ENCODE data around the gene EEA1. TPM values are rescaled to one million over a fixed set of nuclear protein-coding genes. Genes with fewer than 3 reads are reported as not detected.
"Not testable (repeated sequence)": the region's sequence is repeated elsewhere in the genome, so short reads cannot be mapped to it uniquely, and the experiment has no call there.

The EEA1 gene
- total RNA-seq, 1 donor from 2014 or later = 19.9 TPM

- no peaks in the 10 kb centered on the region for H3K27me3 Mint-ChIP-seq (ENCODE audit: low read depth)
- H3K36me3 Mint-ChIP-seq (ENCODE audit: low read depth) = peaks cover 4% of the 10 kb centered on the region
- H3K27ac Mint-ChIP-seq (ENCODE audit: unreplicated experiment) = no peak overlapping the region
- H3K4me1 Mint-ChIP-seq = peaks cover 23% of the 10 kb centered on the region
- no peak for TF ChIP-seq CTCF (conservative IDR thresholded peaks at IDR 0.05)
- H3K9me3 Mint-ChIP-seq = peaks cover 9% of the 10 kb centered on the region
- no peak overlapping the region for H3K4me3 Mint-ChIP-seq
- DNase-seq (ENCODE audit: low read depth, low spot score) = no peak
Measured at GRCh38 chr12:92971859-92972524, 42.9 kb upstream of the EEA1 start.

GRCh38 chr12:92968176-92968813 lies 39.2 kb upstream of the EEA1 start:
- Mint-ChIP-seq H3K27ac (ENCODE audit: unreplicated experiment) (no peak overlapping the region), H3K27me3 (ENCODE audit: low read depth) (no peaks in the 10 kb centered on the region)
- TF ChIP-seq CTCF (conservative IDR thresholded peaks at IDR 0.05) = no peak

GRCh38 chr12:92964378-92964777 lies 35.3 kb upstream of the EEA1 start:
- not testable (repeated sequence) for DNase-seq (ENCODE audit: low read depth, low spot score); H3K9me3 Mint-ChIP-seq; H3K27ac Mint-ChIP-seq (ENCODE audit: unreplicated experiment); H3K4me3 Mint-ChIP-seq; H3K27me3 Mint-ChIP-seq (ENCODE audit: low read depth); H3K4me1 Mint-ChIP-seq; H3K36me3 Mint-ChIP-seq (ENCODE audit: low read depth)

More at GRCh38 chr12:92968176-92968813, 39.2 kb upstream of the EEA1 start:
- Mint-ChIP-seq H3K4me1 (peaks cover 15% of the 10 kb centered on the region), H3K4me3 (no peak overlapping the region), H3K36me3 (ENCODE audit: low read depth) (no peaks in the 10 kb centered on the region), H3K9me3 (peaks cover 3% of the 10 kb centered on the region)
- DNase-seq (ENCODE audit: low read depth, low spot score) = no peak

GRCh38 chr12:92961949-92962348 lies 32.9 kb upstream of the EEA1 start:
- no peak for DNase-seq (ENCODE audit: low read depth, low spot score)
- Mint-ChIP-seq H3K27me3 (ENCODE audit: low read depth) (no peaks in the 10 kb centered on the region), H3K36me3 (ENCODE audit: low read depth) (peaks cover 4% of the 10 kb centered on the region), H3K27ac (ENCODE audit: unreplicated experiment) (no peak overlapping the region), H3K4me1 (no peaks in the 10 kb centered on the region), H3K9me3 (peaks cover 7% of the 10 kb centered on the region), H3K4me3 (no peak overlapping the region)
- TF ChIP-seq CTCF (conservative IDR thresholded peaks at IDR 0.05) = no peak

- no peak overlapping the region for H3K27ac Mint-ChIP-seq (ENCODE audit: unreplicated experiment)
Measured at GRCh38 chr12:92955997-92956663, 27.0 kb upstream of the EEA1 start.

More at GRCh38 chr12:92955997-92956663, 27.0 kb upstream of the EEA1 start:
- H3K4me1 Mint-ChIP-seq = no peaks in the 10 kb centered on the region
- TF ChIP-seq CTCF (conservative IDR thresholded peaks at IDR 0.05) = no peak
- peaks cover 8% of the 10 kb centered on the region for H3K36me3 Mint-ChIP-seq (ENCODE audit: low read depth)
- peaks cover 18% of the 10 kb centered on the region for H3K9me3 Mint-ChIP-seq
- DNase-seq (ENCODE audit: low read depth, low spot score) = no peak
- H3K4me3 Mint-ChIP-seq = no peak overlapping the region
- no peaks in the 10 kb centered on the region for H3K27me3 Mint-ChIP-seq (ENCODE audit: low read depth)
